Mesendoderm (in vitro differentiated cells): ENCODE data around the gene FAM9A. TPM values are rescaled to one million over a fixed set of nuclear protein-coding genes. Genes with fewer than 3 reads are reported as not detected.

Source experiments
- DNase-seq: peaks from one replicate; pipeline ENCODE4 v3.0.0; 2013
- H2AK5ac ChIP-seq: 2 replicates; pipeline ENCODE4 v1.6.1; 2013; ENCODE audit warnings: low read length, inconsistent platforms
- H2BK120ac ChIP-seq: 2 replicates; pipeline ENCODE4 v1.6.1; 2013; ENCODE audit warnings: low read depth, mild to moderate bottlenecking, low read length, moderate library complexity, mixed read lengths
- H2BK15ac ChIP-seq: replicated peaks from 2 replicates; pipeline ENCODE4 v1.6.1; 2013; ENCODE audit warnings: low read depth, mild to moderate bottlenecking, moderate library complexity
- H2BK5ac ChIP-seq: 2 replicates; pipeline ENCODE4 v1.6.1; 2013; ENCODE audit warnings: low read length, inconsistent platforms
- H3K18ac ChIP-seq: 2 replicates; pipeline ENCODE4 v1.6.1; 2013; ENCODE audit warnings: mild to moderate bottlenecking, low read length, mixed read lengths
- H3K23ac ChIP-seq: one replicate; pipeline ENCODE4 v1.6.1; 2013; ENCODE audit warnings: low read length
- H3K27ac ChIP-seq: 2 replicates; pipeline ENCODE4 v1.5.1; 2013; ENCODE audit warnings: low read depth, mild to moderate bottlenecking, inconsistent platforms, low read length, moderate library complexity
- H3K27me3 ChIP-seq: 2 replicates; pipeline ENCODE4 v1.6.1; 2013; ENCODE audit warnings: low read length, control low read depth, mild to moderate bottlenecking, inconsistent platforms; ENCODE audit not compliant: insufficient read depth, poor library complexity
- H3K36me3 ChIP-seq: 2 replicates; pipeline ENCODE4 v1.6.1; 2013; ENCODE audit warnings: low read length, inconsistent platforms; ENCODE audit not compliant: control insufficient read depth, insufficient read depth
- H3K4ac ChIP-seq: one replicate; pipeline ENCODE4 v1.6.1; 2013; ENCODE audit warnings: low read depth, mild to moderate bottlenecking, low read length, moderate library complexity
- H3K4me1 ChIP-seq: 2 replicates; pipeline ENCODE4 v1.6.1; 2013; ENCODE audit warnings: low read depth, low read length, inconsistent platforms; ENCODE audit not compliant: control insufficient read depth
- H3K4me2 ChIP-seq: 2 replicates; pipeline ENCODE4 v1.6.1; 2013; ENCODE audit warnings: low read length
- H3K4me3 ChIP-seq: 2 replicates; pipeline ENCODE4 v1.5.1; 2013; ENCODE audit warnings: mild to moderate bottlenecking, low read length
- H3K56ac ChIP-seq: one replicate; pipeline ENCODE4 v1.6.1; 2013; ENCODE audit warnings: low read length
- H3K79me1 ChIP-seq: 2 replicates; pipeline ENCODE4 v1.6.1; 2013; ENCODE audit warnings: low read length, inconsistent platforms
- H3K79me2 ChIP-seq: 2 replicates; pipeline ENCODE4 v1.6.1; 2013; ENCODE audit warnings: mild to moderate bottlenecking, low read length; ENCODE audit not compliant: control insufficient read depth, insufficient read depth
- H3K9ac ChIP-seq: 2 replicates; pipeline ENCODE4 v1.6.1; 2013; ENCODE audit warnings: low read length, inconsistent platforms
- H4K5ac ChIP-seq: one replicate; pipeline ENCODE4 v1.6.1; 2013; ENCODE audit warnings: low read length
- H4K8ac ChIP-seq: one replicate; pipeline ENCODE4 v1.6.1; 2013; ENCODE audit warnings: low read depth, mild to moderate bottlenecking, control low read depth, low read length, moderate library complexity
- WGBS: extraction: QIAGEN DNeasy Blood & Tissue Kit; methylation state at CpG from one replicate; pipeline ENCODE4 v1.1.7; 2013; ENCODE audit warnings: low lambda C conversion rate, missing lambda C conversion rate; ENCODE audit not compliant: insufficient coverage; ENCODE audit errors: extremely low coverage; 5-methylcytosine and 5-hydroxymethylcytosine counted together
- polyA plus RNA-seq, 2 experiments: library from polyadenylated mRNA; stranded (reverse); fragments of 200-250 nt; gene quantifications; one replicate each; pipeline ENCODE4 v1.2.3, GENCODE V29; 2013

FAM9A gene
- not detected for polyA plus RNA-seq (2013, experiment 1 of 2)
- polyA plus RNA-seq (2013, experiment 2 of 2), result not detected

GRCh38 chrX:8801041-8801599, at the start of gene FAM9A:
FAM9A (minus strand) TSS chrX:8801383; CDS start chrX:8800171, 1,212 bp downstream.
- H3K4me3 ChIP-seq, result no peak within 1 kb of the TSS
- H3K4me2 ChIP-seq, result no peak within 1 kb of the TSS
- H3K18ac ChIP-seq, result no peak within 1 kb of the TSS
- no peak within 1 kb of the TSS for H2AK5ac ChIP-seq
- H3K27ac ChIP-seq, result no peak within 1 kb of the TSS
- H2BK15ac ChIP-seq, result no peak within 1 kb of the TSS
- no peak within 1 kb of the TSS for H3K56ac ChIP-seq
- no peak within 1 kb of the TSS for H3K23ac ChIP-seq
- H3K27me3 ChIP-seq, result no peaks in the 10 kb centered on the region
- no peak within 1 kb of the TSS for H4K8ac ChIP-seq
- no peak within 1 kb of the TSS for H2BK120ac ChIP-seq
- no peak within 1 kb of the TSS for H4K5ac ChIP-seq
- no peaks in the 10 kb centered on the region for H3K36me3 ChIP-seq
- no peak within 1 kb of the TSS for H2BK5ac ChIP-seq
- WGBS, result no CpG with 5 or more reads among the region's 32 CpGs
- H3K4me1 ChIP-seq, result no peaks in the 10 kb centered on the region
- no peak within 1 kb of the TSS for H3K9ac ChIP-seq
- H3K79me2 ChIP-seq, result no peaks in the 10 kb centered on the region
- DNase-seq, result no peak
- H3K79me1 ChIP-seq, result no peaks in the 10 kb centered on the region
- H3K4ac ChIP-seq, result no peak within 1 kb of the TSS

GRCh38 chrX:8850478-8850877, 49.3 kb upstream of the FAM9A start:
- no peak overlapping the region for H3K4me2 ChIP-seq
- H3K36me3 ChIP-seq, result no peaks in the 10 kb centered on the region
- no peak overlapping the region for H4K5ac ChIP-seq
- no peak overlapping the region for H2BK5ac ChIP-seq
- H2BK120ac ChIP-seq, result no peak overlapping the region
- no peak overlapping the region for H3K9ac ChIP-seq
- WGBS, result no CpG with 5 or more reads among the region's 6 CpGs
- no peaks in the 10 kb centered on the region for H3K4me1 ChIP-seq
- H2BK15ac ChIP-seq, result no peak overlapping the region
- no peak overlapping the region for H3K4me3 ChIP-seq
- no peaks in the 10 kb centered on the region for H3K79me1 ChIP-seq
- DNase-seq, result no peak
- H3K4ac ChIP-seq, result no peak overlapping the region
- no peak overlapping the region for H3K18ac ChIP-seq
- no peaks in the 10 kb centered on the region for H3K79me2 ChIP-seq
- H3K23ac ChIP-seq, result no peak overlapping the region
- H4K8ac ChIP-seq, result no peak overlapping the region
- no peak overlapping the region for H3K27ac ChIP-seq
- H3K56ac ChIP-seq, result no peak overlapping the region
- no peak overlapping the region for H2AK5ac ChIP-seq
- no peaks in the 10 kb centered on the region for H3K27me3 ChIP-seq

- no peaks in the 10 kb centered on the region for H3K27me3 ChIP-seq
- no peaks in the 10 kb centered on the region for H3K79me1 ChIP-seq
- H3K18ac ChIP-seq, result no peak overlapping the region
- no peak overlapping the region for H3K4ac ChIP-seq
- H3K27ac ChIP-seq, result no peak overlapping the region
- no peak overlapping the region for H4K8ac ChIP-seq
- no peaks in the 10 kb centered on the region for H3K79me2 ChIP-seq
- no peak overlapping the region for H3K23ac ChIP-seq
- no peak overlapping the region for H2BK15ac ChIP-seq
- H3K4me3 ChIP-seq, result no peak overlapping the region
- no peak overlapping the region for H3K9ac ChIP-seq
- peak; percentile 19 for DNase-seq
- H2BK5ac ChIP-seq, result no peak overlapping the region
- no peaks in the 10 kb centered on the region for H3K36me3 ChIP-seq
- H3K4me2 ChIP-seq, result no peak overlapping the region
- no CpG with 5 or more reads among the region's 2 CpGs for WGBS
- no peak overlapping the region for H3K56ac ChIP-seq
- H2BK120ac ChIP-seq, result no peak overlapping the region
- H3K4me1 ChIP-seq, result no peaks in the 10 kb centered on the region
- no peak overlapping the region for H4K5ac ChIP-seq
- no peak overlapping the region for H2AK5ac ChIP-seq
Observed at GRCh38 chrX:8849945-8850344, 48.8 kb upstream of the FAM9A start.

- H2BK5ac ChIP-seq, result no peak overlapping the region
- WGBS, result no CpG with 5 or more reads among the region's 2 CpGs
- H3K27me3 ChIP-seq, result no peaks in the 10 kb centered on the region
- H4K5ac ChIP-seq, result no peak overlapping the region
- H3K4me3 ChIP-seq, result no peak overlapping the region
- DNase-seq, result no peak
- H3K23ac ChIP-seq, result no peak overlapping the region
- H3K27ac ChIP-seq, result no peak overlapping the region
- no peak overlapping the region for H3K4me2 ChIP-seq
- no peaks in the 10 kb centered on the region for H3K36me3 ChIP-seq
- H3K4me1 ChIP-seq, result no peaks in the 10 kb centered on the region
- H3K18ac ChIP-seq, result no peak overlapping the region
- H4K8ac ChIP-seq, result no peak overlapping the region
- no peak overlapping the region for H2AK5ac ChIP-seq
- H3K4ac ChIP-seq, result no peak overlapping the region
- H3K9ac ChIP-seq, result no peak overlapping the region
- H3K79me2 ChIP-seq, result no peaks in the 10 kb centered on the region
- H2BK15ac ChIP-seq, result no peak overlapping the region
- no peaks in the 10 kb centered on the region for H3K79me1 ChIP-seq
- H3K56ac ChIP-seq, result no peak overlapping the region
- no peak overlapping the region for H2BK120ac ChIP-seq
Observed at GRCh38 chrX:8849458-8849857, 48.3 kb upstream of the FAM9A start.

- Histone ChIP-seq H3K9ac (no peak overlapping the region), H4K8ac (no peak overlapping the region), H2AK5ac (no peak overlapping the region), H3K36me3 (no peaks in the 10 kb centered on the region), H3K56ac (no peak overlapping the region), H3K79me2 (no peaks in the 10 kb centered on the region), H3K4me3 (no peak overlapping the region), H3K79me1 (no peaks in the 10 kb centered on the region), H3K4me2 (no peak overlapping the region), H3K23ac (no peak overlapping the region), H3K18ac (no peak overlapping the region), H2BK120ac (no peak overlapping the region), H3K4me1 (no peaks in the 10 kb centered on the region), H3K4ac (no peak overlapping the region), H2BK15ac (no peak overlapping the region), H3K27me3 (no peaks in the 10 kb centered on the region), H4K5ac (no peak overlapping the region), H3K27ac (no peak overlapping the region), H2BK5ac (no peak overlapping the region)
- DNase-seq, result no peak
- WGBS, result no CpG with 5 or more reads among the region's 3 CpGs
Observed at GRCh38 chrX:8848911-8849310, 47.7 kb upstream of the FAM9A start.

GRCh38 chrX:8848441-8848840, 47.3 kb upstream of the FAM9A start:
- Histone ChIP-seq H3K36me3 (no peaks in the 10 kb centered on the region), H2AK5ac (no peak overlapping the region), H3K27ac (no peak overlapping the region), H3K4ac (no peak overlapping the region), H2BK5ac (no peak overlapping the region), H3K4me3 (no peak overlapping the region), H3K79me1 (no peaks in the 10 kb centered on the region), H4K8ac (no peak overlapping the region), H4K5ac (no peak overlapping the region), H3K18ac (no peak overlapping the region), H3K56ac (no peak overlapping the region), H2BK120ac (no peak overlapping the region), H3K4me2 (no peak overlapping the region), H3K79me2 (no peaks in the 10 kb centered on the region), H2BK15ac (no peak overlapping the region), H3K4me1 (no peaks in the 10 kb centered on the region), H3K23ac (no peak overlapping the region), H3K27me3 (no peaks in the 10 kb centered on the region), H3K9ac (no peak overlapping the region)
- DNase-seq, result no peak
- no CpG with 5 or more reads among the region's 3 CpGs for WGBS
